ENCODE measurements around the gene PARD3B. TPM values are rescaled to one million over a fixed set of nuclear protein-coding genes. Genes with fewer than 3 reads are reported as not detected.

The PARD3B gene
- total RNA-seq, 2 donors from 2014 or later: 15.0 to 17.8 TPM

DNA sequence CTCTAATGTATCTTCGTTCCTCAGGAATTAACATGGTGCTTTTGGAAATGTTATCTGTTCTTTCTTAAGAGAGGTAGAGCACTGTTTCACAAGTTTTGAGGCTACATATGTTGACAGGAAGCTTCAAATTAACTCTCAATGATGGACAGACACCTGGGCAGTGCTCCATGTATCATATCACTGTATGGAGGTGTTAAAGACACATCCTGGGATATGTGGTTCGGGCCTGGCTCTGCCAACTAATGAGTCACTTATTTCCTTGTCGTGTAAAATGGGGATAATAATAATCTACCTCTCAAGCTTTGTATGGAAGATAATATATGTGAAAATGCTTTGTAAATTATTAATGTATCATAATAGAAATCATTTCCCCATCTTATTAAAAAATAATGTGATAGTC, 90.2 kb downstream of the PARD3B start:
- no peak for TF ChIP-seq POLR2A (IDR thresholded peaks at IDR 0.05)
- TF ChIP-seq, protein P1, sequence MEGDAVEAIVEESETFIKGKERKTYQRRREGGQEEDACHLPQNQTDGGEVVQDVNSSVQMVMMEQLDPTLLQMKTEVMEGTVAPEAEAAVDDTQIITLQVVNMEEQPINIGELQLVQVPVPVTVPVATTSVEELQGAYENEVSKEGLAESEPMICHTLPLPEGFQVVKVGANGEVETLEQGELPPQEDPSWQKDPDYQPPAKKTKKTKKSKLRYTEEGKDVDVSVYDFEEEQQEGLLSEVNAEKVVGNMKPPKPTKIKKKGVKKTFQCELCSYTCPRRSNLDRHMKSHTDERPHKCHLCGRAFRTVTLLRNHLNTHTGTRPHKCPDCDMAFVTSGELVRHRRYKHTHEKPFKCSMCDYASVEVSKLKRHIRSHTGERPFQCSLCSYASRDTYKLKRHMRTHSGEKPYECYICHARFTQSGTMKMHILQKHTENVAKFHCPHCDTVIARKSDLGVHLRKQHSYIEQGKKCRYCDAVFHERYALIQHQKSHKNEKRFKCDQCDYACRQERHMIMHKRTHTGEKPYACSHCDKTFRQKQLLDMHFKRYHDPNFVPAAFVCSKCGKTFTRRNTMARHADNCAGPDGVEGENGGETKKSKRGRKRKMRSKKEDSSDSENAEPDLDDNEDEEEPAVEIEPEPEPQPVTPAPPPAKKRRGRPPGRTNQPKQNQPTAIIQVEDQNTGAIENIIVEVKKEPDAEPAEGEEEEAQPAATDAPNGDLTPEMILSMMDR (IDR thresholded peaks at IDR 0.05): no peak
- DNase-seq: no peak
- Histone ChIP-seq H3K27ac (no peak overlapping the region), H3K27me3 (no peaks in the 10 kb centered on the region), H3K36me3 (replicated peaks in 1 of 2; ENCODE audit: insufficient read depth in 1 of 2, low read depth in 2 of 2) (no peaks in the 10 kb centered on the region), H3K4me3 (no peak overlapping the region), H3K4me1 (peaks cover 6% of the 10 kb centered on the region), H3K9me3 (no peaks in the 10 kb centered on the region)
- intact Hi-C loops (cut with DNase I): no loop called here
- ATAC-seq: no peak
- 69 to 76% methylated on average over 3 of the region's 3 CpGs for WGBS, 2 donors

DNA sequence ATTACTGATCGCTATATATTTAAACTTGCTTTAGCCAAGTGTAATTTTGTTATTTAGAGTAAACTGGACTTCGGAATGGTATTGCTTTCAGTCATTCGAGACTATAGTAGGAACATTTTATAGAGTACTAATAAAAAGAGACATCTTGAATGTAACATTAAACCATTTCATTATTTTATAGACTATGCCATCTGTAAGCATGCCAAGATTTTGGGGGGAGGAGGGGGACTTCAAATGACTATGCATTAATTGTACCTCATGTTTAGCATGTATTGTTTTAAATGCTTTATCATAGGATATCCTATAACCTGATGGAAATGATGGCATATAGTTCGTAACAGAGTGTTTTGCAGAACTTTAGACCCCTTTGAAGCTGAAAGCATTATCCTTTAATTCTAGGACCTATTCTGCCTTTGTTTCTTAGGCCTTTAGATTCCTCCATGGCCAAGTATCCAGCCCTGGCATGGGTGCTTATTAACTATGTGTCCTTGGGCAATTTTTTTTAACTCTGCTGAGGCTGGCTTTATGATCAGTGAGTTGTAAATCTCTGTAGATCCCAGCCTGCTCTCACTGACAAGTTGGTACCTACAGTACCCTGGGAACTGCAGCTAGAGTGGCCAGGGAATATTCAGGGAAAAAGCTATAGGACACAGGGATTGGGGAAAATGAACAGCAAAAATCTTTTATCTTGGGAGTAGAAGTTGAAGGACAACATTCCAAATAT, 93.4 kb downstream of the PARD3B start:
- 78 to 89% methylated on average over 4 of the region's 4 CpGs for WGBS, 2 donors
- no peaks in the 10 kb centered on the region for H3K36me3 ChIP-seq (replicated peaks in 1 of 2; ENCODE audit: insufficient read depth in 1 of 2, low read depth in 2 of 2)
- ATAC-seq: no peak
- H3K4me1 ChIP-seq: peaks cover 6% of the 10 kb centered on the region
- H3K27ac ChIP-seq: no peak overlapping the region
- no peak for DNase-seq
- intact Hi-C loops (cut with DNase I): no loop called here
- no peaks in the 10 kb centered on the region for H3K9me3 ChIP-seq
- no peaks in the 10 kb centered on the region for H3K27me3 ChIP-seq
- no peak overlapping the region for H3K4me3 ChIP-seq
- TF ChIP-seq, protein P1 (IDR thresholded peaks at IDR 0.05): no peak
- TF ChIP-seq POLR2A (IDR thresholded peaks at IDR 0.05): no peak

DNA sequence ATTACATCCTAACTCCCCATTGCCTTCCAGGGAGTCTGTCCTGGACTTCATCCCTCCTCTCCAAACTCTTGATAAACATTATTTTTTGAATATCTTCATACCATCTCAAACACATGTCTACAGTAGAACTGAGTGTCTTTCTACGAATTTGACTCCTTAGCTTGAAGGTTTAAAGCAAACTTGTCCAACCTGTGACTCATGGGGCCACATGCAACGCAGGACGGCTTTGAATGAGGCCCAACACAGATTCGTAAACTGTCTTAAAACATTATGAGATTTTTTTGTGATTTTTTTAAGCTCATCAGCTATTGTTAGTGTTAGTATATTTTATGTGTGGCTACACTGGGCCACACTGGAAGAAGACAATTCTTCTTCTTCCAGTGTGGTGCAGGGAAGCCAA, 98.1 kb downstream of the PARD3B start:
- intact Hi-C loops (cut with DNase I): no loop called here

DNA sequence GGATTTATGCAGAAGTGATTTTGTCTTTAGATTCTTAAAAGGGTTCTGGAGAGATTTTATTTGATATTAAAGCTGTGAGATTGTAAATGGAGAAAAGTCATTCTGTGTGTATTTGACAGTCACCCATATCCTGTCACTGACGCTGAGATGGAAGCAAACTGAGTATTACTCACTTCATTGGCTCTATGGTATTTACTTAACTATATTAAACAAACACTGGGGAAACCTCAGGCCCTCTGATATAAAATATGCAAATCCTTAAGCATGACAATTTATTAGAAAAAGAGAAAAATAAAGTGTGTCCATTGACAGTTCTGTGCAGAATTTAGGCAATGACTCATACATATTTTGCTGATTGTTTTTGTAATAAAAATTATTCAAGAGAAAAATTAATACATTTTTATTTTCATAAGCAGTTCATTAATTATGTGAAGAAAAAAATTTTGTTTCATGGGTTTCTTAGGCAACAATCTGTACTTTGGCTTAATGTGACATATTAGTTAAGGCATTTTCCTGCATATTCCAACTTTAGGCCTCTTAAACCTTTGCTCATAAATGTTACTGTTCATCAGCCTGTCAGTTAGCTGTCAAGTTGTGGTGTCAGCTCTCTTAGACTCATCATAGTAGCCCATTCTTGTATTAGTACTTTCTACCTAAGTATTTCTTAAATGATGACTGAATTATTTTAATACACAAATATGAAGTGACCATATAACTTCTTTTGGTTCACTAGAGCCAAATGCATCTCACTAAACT, 99.9 kb downstream of the PARD3B start:
- H3K4me1 ChIP-seq: peaks cover 9% of the 10 kb centered on the region
- no peaks in the 10 kb centered on the region for H3K27me3 ChIP-seq
- no peak for DNase-seq
- no peaks in the 10 kb centered on the region for H3K36me3 ChIP-seq (replicated peaks in 1 of 2; ENCODE audit: insufficient read depth in 1 of 2, low read depth in 2 of 2)
- no peak for ATAC-seq
- no peak overlapping the region for H3K4me3 ChIP-seq
- no peak overlapping the region for H3K27ac ChIP-seq
- WGBS, 2 donors: 11 to 14% methylated on average over 1 of the region's 1 CpG
- H3K9me3 ChIP-seq: no peaks in the 10 kb centered on the region
- no peak for TF ChIP-seq POLR2A (IDR thresholded peaks at IDR 0.05)
- TF ChIP-seq, protein P1 (IDR thresholded peaks at IDR 0.05): no peak
- intact Hi-C loops (cut with DNase I): no loop called here

More for the DNA sequence above, 98.1 kb downstream of the PARD3B start:
- no peaks in the 10 kb centered on the region for H3K9me3 ChIP-seq
- H3K4me3 ChIP-seq: no peak overlapping the region
- no peaks in the 10 kb centered on the region for H3K36me3 ChIP-seq (replicated peaks in 1 of 2; ENCODE audit: insufficient read depth in 1 of 2, low read depth in 2 of 2)
- H3K27ac ChIP-seq: no peak overlapping the region
- ATAC-seq (no peak), DNase-seq (no peak)
- no peak for TF ChIP-seq POLR2A (IDR thresholded peaks at IDR 0.05)
- TF ChIP-seq, protein P1 (IDR thresholded peaks at IDR 0.05): no peak
- peaks cover 15% of the 10 kb centered on the region for H3K4me1 ChIP-seq
- 81 to 84% methylated on average over 4 of the region's 4 CpGs for WGBS, 2 donors
- H3K27me3 ChIP-seq: no peaks in the 10 kb centered on the region
